K562 (cell line): ENCODE results near the gene CSF2. TPM values are rescaled to one million over a fixed set of nuclear protein-coding genes. Genes with fewer than 3 reads are reported as not detected.

ENCODE experiments used
- CAMTA2 ChIP-seq: fragments of 250-450 bp; sonication (Bioruptor Pico); conservative IDR thresholded peaks from 2 replicates; pipeline ENCODE4 v1.5.1; 2022
- CTCFL ChIP-seq: IDR thresholded peaks from 2 replicates; pipeline ENCODE4 v1.6.1; 2011; ENCODE audit warnings: borderline replicate concordance, low read depth, mild to moderate bottlenecking, moderate library complexity, low read length; ENCODE audit not compliant: insufficient read depth, poor library complexity, severe bottlenecking
- ETS1 ChIP-seq: conservative IDR thresholded peaks from 2 replicates; pipeline ENCODE4 v1.6.1; 2011; ENCODE audit warnings: low read depth, mild to moderate bottlenecking, low read length; ENCODE audit not compliant: control insufficient read depth
- FOXJ3 ChIP-seq: sonication (generic); formaldehyde crosslinking; IDR thresholded peaks from 2 replicates; pipeline ENCODE4 v1.4.0; 2020; ENCODE audit warnings: mild to moderate bottlenecking, missing genetic modification reagents
- FOXK1 ChIP-seq: sonication (generic); formaldehyde crosslinking; IDR thresholded peaks from 2 replicates; pipeline ENCODE4 v1.8.0; 2022; ENCODE audit warnings: missing genetic modification reagents, mild to moderate bottlenecking, borderline replicate concordance
- MXD1 ChIP-seq: fragments of 250-450 bp; sonication (Bioruptor Pico); IDR thresholded peaks from 2 replicates; pipeline ENCODE4 v1.8.0; 2021; ENCODE audit warnings: borderline replicate concordance, mild to moderate bottlenecking, moderate library complexity; ENCODE audit not compliant: poor library complexity, severe bottlenecking
- PCBP1 ChIP-seq: fragments of 200-400 bp; formaldehyde crosslinking; IDR thresholded peaks from 2 replicates; pipeline ENCODE4 v1.6.1; 2018; ENCODE audit warnings: mild to moderate bottlenecking, low read depth, low read length; ENCODE audit not compliant: poor library complexity, severe bottlenecking
- PHB2 ChIP-seq: fragments of 450-650 bp; IDR thresholded peaks from 2 replicates; pipeline ENCODE4 v1.6.1; 2017; ENCODE audit warnings: low read depth
- RBBP5 ChIP-seq: fragments of 200-600 bp; sonication (generic); IDR thresholded peaks from 2 replicates; pipeline ENCODE4 v1.6.1; 2012; ENCODE audit warnings: borderline replicate concordance, mild to moderate bottlenecking, low read length, control low read depth, inconsistent platforms; ENCODE audit not compliant: insufficient read depth, poor library complexity, severe bottlenecking
- SFPQ ChIP-seq: fragments of 200-400 bp; formaldehyde crosslinking; IDR thresholded peaks from 2 replicates; pipeline ENCODE4 v1.6.1; 2017; ENCODE audit warnings: mild to moderate bottlenecking, low read depth, low read length, moderate library complexity
- ZBTB43 ChIP-seq: sonication (generic); formaldehyde crosslinking; IDR thresholded peaks from 2 replicates; pipeline ENCODE4 v1.8.0; 2023; ENCODE audit warnings: mild to moderate bottlenecking, missing genetic modification reagents
- ZNF174 ChIP-seq: fragments of 250-450 bp; sonication (Bioruptor Pico); IDR thresholded peaks from 2 replicates; pipeline ENCODE4 v1.4.0; 2020; ENCODE audit warnings: mild to moderate bottlenecking
- ZNF561 ChIP-seq: fragments of 450-650 bp; formaldehyde crosslinking; conservative IDR thresholded peaks from 2 replicates; pipeline ENCODE4 v1.4.0; 2020; ENCODE audit warnings: mild to moderate bottlenecking, moderate library complexity
- polyA plus RNA-seq, 8 experiments: library from polyadenylated mRNA; depleted of rRNA in 4 of 8; stranded (reverse) in 5 of 8; unstranded in 3 of 8; fragments of >200 nt; fragmentation: Nextera tagmentation in 2 of 8; fragmentation: Illumina TruSeq in 1 of 8; extraction: Ambion mirVana in 2 of 8; extraction: Trizol in 1 of 8; gene quantifications; 2 replicates each; pipeline versions ENCODE4 v1.2.1 to v1.2.3, GENCODE V29; 2011 to 2014; ENCODE audit warnings: inconsistent platforms in 1 of 8, missing spikeins in 1 of 8
- total RNA-seq, 7 experiments: library from RNA; depleted of rRNA in 6 of 7; stranded (reverse); fragments of >200 nt in 6 of 7; fragmentation: Illumina TruSeq in 2 of 7; extraction: Trizol in 2 of 7; gene quantifications; 2 replicates each; pipeline versions ENCODE4 v1.2.1 to v1.2.3, GENCODE V29; 2011 to 2021; ENCODE audit warnings: low replicate concordance in 1 of 7

CSF2 gene
- total and polyA plus RNA-seq, 9 of the 15 experiments (the other 6 are each of a cell fraction or from before 2014, with no cell fraction given) = 0.25 to 0.29 TPM; not detected in 7

- no peak for TF ChIP-seq CTCFL
- TF ChIP-seq PCBP1 = no peak
- no peak for TF ChIP-seq FOXJ3 (CRISPR knock-in tag)
- no peak for TF ChIP-seq RBBP5
- no peak for TF ChIP-seq SFPQ
- no peak for TF ChIP-seq CAMTA2 (CRISPR knock-in tag)
- TF ChIP-seq FOXK1 = no peak
- TF ChIP-seq PHB2 = no peak
- TF ChIP-seq ZNF174 (CRISPR knock-in tag) = no peak
- TF ChIP-seq ZBTB43 (CRISPR knock-in tag) = no peak
- no peak for TF ChIP-seq MXD1
- no peak for TF ChIP-seq ZNF561 (CRISPR knock-in tag)
- TF ChIP-seq ETS1 = no peak
These were observed 13.6 kb downstream of the CSF2 start (continued) for GRCh38 chr5:132087176-132087575.
